SH-SY5Y (cell line): ENCODE measurements around the gene MAST4.

ENCODE experiments used
- GATA2 ChIP-seq: IDR thresholded peaks from 2 replicates; pipeline ENCODE4 v1.6.1; 2011; ENCODE audit warnings: mild to moderate bottlenecking, low read depth, low read length
- GATA3 ChIP-seq: IDR thresholded peaks from 2 replicates; pipeline ENCODE4 v1.6.1; 2011; ENCODE audit warnings: low read depth, mild to moderate bottlenecking, low read length, moderate library complexity

GRCh38 chr5:66603164-66603563 lies 7.0 kb downstream of the MAST4 start:
- TF ChIP-seq GATA3 (no peak), GATA2 (no peak)
